UCSD-AML1 (cell line): ENCODE data around the gene EEF1A2.
A peak's percentile ranks its signal among the peaks of the same experiment; 100 is the strongest.

Source experiments
- DNase-seq: peaks from one replicate; lab custom pipeline; 2025; ENCODE audit not compliant: unreplicated experiment; lab: John Stamatoyannopoulos, UW

Gene EEF1A2

GRCh38 chr20:63500902-63501817, 2.3 kb upstream of the EEF1A2 start:
- DNase-seq, result no peak

- no peak for DNase-seq
These were observed 1.4 kb upstream of the EEF1A2 start for GRCh38 chr20:63500151-63500901.

GRCh38 chr20:63499338-63499969, 571 bp upstream of the EEF1A2 start:
- no peak for DNase-seq

DNA sequence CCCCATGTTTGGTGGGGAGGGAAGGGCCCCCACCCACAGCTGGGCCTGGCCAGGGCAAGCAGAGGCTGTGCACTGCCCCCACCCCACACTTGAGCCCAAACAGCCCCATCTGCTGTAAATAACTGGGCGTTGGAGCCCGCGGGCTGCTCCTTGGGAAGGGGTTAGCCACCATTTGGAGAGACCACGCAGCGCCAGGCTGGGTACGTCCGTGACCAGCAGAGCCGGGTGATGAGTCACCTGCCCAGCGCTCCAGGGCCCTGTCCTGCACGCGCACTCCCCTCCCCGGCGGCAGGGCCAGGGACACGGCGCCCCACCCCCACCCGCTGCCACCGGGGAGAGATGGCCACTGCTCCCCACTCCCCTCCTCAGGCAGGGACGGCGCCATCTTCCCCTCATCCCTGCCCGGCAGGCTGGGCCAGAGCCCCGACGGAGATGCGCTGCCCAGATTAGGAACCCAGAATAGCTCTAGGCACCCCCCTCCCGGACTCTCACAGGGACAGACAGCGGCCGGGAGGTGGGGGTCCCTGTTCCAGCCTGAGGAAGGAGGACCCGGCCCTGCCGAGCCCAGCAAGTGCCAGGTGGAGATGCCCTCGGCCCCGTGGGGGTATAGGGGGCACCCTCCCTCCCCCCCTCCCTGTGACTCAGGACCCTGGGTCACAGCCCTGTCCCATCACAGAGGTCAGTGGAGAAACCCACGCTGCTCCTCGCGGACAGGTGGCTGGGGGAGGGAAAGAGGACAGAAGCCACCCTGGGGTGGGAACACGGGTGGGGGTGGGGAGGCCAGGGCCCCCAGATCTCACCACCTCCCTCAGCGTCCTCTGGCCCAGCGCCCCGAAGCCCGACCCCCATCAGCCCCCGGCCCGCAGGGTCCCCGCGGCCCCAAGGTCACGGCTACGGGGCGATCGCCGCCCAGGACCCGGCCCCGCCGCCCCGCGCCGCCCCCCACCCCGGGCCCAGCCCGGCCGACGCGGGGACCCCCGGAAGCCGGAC, 642 bp downstream of the EEF1A2 start:
- no peak for DNase-seq

GRCh38 chr20:63497138-63497945, 1.5 kb downstream of the EEF1A2 start:
- no peak for DNase-seq

DNA sequence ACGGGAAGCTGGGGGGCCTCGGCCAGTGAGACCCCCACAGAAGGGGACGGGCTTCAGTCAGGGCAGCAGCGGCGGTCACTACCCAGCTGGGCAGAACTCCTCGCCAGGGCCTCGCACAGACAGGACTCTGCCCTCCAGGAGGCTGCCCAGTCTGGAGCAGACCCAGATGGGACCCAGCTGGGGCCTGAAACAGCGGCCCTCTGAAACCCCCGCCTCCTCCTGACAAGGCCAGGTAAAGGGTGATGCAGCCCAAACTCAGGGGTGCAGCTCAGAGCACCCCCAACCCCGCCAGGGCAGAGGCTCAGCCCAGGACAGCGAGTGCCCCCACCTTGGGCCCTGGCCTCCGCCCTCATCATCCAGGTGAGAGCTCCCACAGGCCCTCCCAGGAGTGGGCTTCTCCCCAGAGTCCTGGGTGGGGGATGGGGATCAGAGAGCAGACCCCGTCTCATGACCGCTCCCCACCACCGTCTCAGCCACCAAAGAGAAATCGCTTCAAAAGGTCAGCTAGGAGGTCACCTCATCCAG, 2.2 kb downstream of the EEF1A2 start:
- DNase-seq, result no peak

GRCh38 chr20:63495741-63496595, 2.9 kb downstream of the EEF1A2 start:
- peak; percentile 62 for DNase-seq

- DNase-seq, result no peak
These were observed 3.6 kb downstream of the EEF1A2 start for GRCh38 chr20:63495167-63495720.

GRCh38 chr20:63494420-63495166, 4.3 kb downstream of the EEF1A2 start:
- no peak for DNase-seq

DNA sequence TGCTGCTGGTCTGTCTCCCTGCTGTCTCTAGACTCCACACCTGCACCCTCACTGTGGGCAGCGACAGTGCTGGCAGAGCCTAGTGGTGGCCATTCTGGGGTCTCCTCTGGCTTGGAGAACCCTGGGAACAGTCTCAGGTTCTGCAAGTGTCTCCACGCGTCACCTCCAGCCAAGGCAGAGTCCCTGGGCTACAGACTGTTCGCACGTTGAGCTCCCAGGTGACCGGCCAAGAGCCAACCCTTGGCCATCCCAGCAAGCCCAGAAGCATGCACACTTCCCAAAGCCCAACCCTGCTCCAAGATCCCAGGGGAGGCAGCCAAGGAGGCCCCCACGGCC, 4.8 kb downstream of the EEF1A2 start:
- DNase-seq, result no peak

- no peak for DNase-seq
These were observed 5.3 kb downstream of the EEF1A2 start for GRCh38 chr20:63493563-63494020.

DNA sequence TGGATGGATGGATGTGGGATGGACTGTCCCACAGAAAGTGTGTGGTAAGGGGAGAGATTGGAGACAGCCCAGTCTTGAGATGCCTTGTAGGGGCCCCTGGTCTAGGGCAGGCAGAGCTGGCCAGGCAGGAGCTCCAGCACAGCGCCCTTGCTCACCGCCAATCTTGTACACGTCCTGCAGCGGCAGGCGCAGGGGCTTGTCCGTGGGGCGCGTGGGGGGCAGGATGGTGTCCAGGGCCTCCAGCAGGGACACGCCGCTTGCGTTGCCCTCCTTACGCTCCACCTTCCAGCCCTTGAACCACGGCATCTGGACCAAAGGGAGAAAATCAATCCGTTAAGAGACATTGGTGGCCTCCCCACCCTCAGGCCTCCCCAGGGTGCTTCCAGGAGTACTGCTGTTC, 5.9 kb downstream of the EEF1A2 start:
- DNase-seq, result no peak

DNA sequence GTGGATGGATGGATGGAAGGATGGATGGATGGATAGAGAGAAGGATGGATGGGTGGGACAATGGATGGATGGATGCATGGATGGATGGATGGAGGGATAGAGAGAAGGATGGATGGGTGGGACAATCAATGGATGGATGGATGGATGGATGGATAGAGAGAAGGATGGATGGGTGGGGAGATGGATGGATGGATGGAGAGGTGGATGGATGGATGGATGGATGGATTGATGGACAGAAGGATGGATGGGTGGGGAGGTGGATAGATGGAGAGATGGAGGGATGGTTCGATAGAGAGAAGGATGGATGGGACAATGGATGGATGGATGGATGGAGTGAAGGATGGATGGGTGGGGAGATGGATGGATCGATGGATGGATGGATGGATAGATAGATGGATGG, 6.4 kb downstream of the EEF1A2 start:
- no peak for DNase-seq

GRCh38 chr20:63491635-63492230, 7.2 kb downstream of the EEF1A2 start:
- DNase-seq, result no peak

GRCh38 chr20:63491078-63491477, 7.8 kb downstream of the EEF1A2 start:
- no peak for DNase-seq

DNA sequence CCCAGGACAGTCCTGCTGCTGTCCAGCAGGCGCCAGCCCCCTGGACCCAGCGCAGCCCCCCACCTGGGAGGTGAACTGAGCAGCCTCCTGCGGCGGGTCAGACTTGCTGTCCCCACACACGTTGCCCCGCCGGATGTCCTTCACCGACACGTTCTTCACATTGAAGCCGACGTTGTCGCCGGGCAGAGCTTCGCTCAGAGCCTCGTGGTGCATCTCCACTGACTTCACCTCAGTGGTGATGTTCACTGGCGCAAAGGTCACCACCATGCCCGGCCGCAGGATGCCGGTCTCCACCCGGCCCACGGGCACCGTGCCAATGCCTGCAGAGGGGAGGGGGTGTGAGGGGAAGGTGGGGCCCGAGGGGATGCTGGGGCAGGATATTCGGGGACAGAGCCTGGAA, 8.5 kb downstream of the EEF1A2 start:
- no peak for DNase-seq
